SK-N-SH treated with all-trans-retinoic acid at 6 μM for 48 hours (cell line): ENCODE results near the gene VTI1A.

ENCODE experiments used
- ATAC-seq: fragments of 200-7000 bp; cut with Tn5 transposase; 3 replicates; pipeline ENCODE4 v1.9.1; 2020; ENCODE audit warnings: mild to moderate bottlenecking, moderate library complexity
- ARNTL ChIP-seq: fragments of 450-650 bp; formaldehyde crosslinking; IDR thresholded peaks from 2 replicates; pipeline ENCODE4 v1.5.0; 2020; ENCODE audit warnings: low read depth, mild to moderate bottlenecking, moderate library complexity, borderline replicate concordance
- BACH2 ChIP-seq: fragments of 250-450 bp; sonication (Bioruptor Pico); IDR thresholded peaks from 2 replicates; pipeline ENCODE4 v1.9.0; 2021; ENCODE audit warnings: mild to moderate bottlenecking, borderline replicate concordance
- CSDC2 ChIP-seq: fragments of 250-450 bp; sonication (Bioruptor Pico); IDR thresholded peaks from 2 replicates; pipeline ENCODE4 v1.5.0; 2020; ENCODE audit warnings: mild to moderate bottlenecking, moderate library complexity
- ESRRG ChIP-seq: fragments of 250-450 bp; sonication (Bioruptor Pico); IDR thresholded peaks from 2 replicates; pipeline ENCODE4 v1.6.1; 2021; ENCODE audit warnings: mild to moderate bottlenecking
- GLIS3 ChIP-seq: fragments of 250-450 bp; sonication (Bioruptor Pico); IDR thresholded peaks from 2 replicates; pipeline ENCODE4 v1.5.0; 2020; ENCODE audit warnings: mild to moderate bottlenecking, moderate library complexity
- ISL1 ChIP-seq: fragments of 250-450 bp; sonication (Bioruptor Pico); IDR thresholded peaks from 2 replicates; pipeline ENCODE4 v2.1.2; 2022; ENCODE audit warnings: mild to moderate bottlenecking, moderate library complexity
- OSR1 ChIP-seq: fragments of 250-450 bp; sonication (Bioruptor Pico); IDR thresholded peaks from 2 replicates; pipeline ENCODE4 v1.8.0; 2022; ENCODE audit warnings: moderate library complexity, mild to moderate bottlenecking, inconsistent platforms
- PPARA ChIP-seq: fragments of 250-450 bp; sonication (Bioruptor Pico); IDR thresholded peaks from 2 replicates; pipeline ENCODE4 v1.5.0; 2020; ENCODE audit warnings: mild to moderate bottlenecking, borderline replicate concordance
- RARB ChIP-seq: fragments of 250-450 bp; sonication (Bioruptor Pico); IDR thresholded peaks from 2 replicates; pipeline ENCODE4 v1.8.0; 2021; ENCODE audit warnings: mild to moderate bottlenecking, moderate library complexity
- SNAI2 ChIP-seq: fragments of 250-450 bp; sonication (Bioruptor Pico); IDR thresholded peaks from 2 replicates; pipeline ENCODE4 v1.5.0; 2020; ENCODE audit warnings: mild to moderate bottlenecking, moderate library complexity
- TCF4 ChIP-seq: fragments of 250-450 bp; sonication (Bioruptor Pico); IDR thresholded peaks from 2 replicates; pipeline ENCODE4 v1.8.0; 2021; ENCODE audit warnings: mild to moderate bottlenecking, moderate library complexity, borderline replicate concordance
- TSHZ2 ChIP-seq: fragments of 250-450 bp; sonication (Bioruptor Pico); IDR thresholded peaks from 2 replicates; pipeline ENCODE4 v1.5.0; 2020; ENCODE audit warnings: mild to moderate bottlenecking, moderate library complexity
- ZC3H10 ChIP-seq: fragments of 250-450 bp; sonication (Bioruptor Pico); IDR thresholded peaks from 2 replicates; pipeline ENCODE4 v1.5.1; 2021; ENCODE audit warnings: mild to moderate bottlenecking, moderate library complexity
- ZFP3 ChIP-seq: fragments of 250-450 bp; sonication (Bioruptor Pico); IDR thresholded peaks from 2 replicates; pipeline ENCODE4 v1.5.0; 2020; ENCODE audit warnings: mild to moderate bottlenecking, moderate library complexity
- ZNF565 ChIP-seq: fragments of 450-650 bp; formaldehyde crosslinking; conservative IDR thresholded peaks from 2 replicates; pipeline ENCODE4 v1.5.0; 2020; ENCODE audit warnings: low read depth, mild to moderate bottlenecking, moderate library complexity
- ZNF8 ChIP-seq: fragments of 450-650 bp; formaldehyde crosslinking; IDR thresholded peaks from 2 replicates; pipeline ENCODE4 v1.5.0; 2020; ENCODE audit warnings: mild to moderate bottlenecking, moderate library complexity
- TF ChIP-seq, protein P1 (sequence below): fragments of 250-450 bp; sonication (Bioruptor Pico); IDR thresholded peaks from 2 replicates; pipeline ENCODE4 v1.8.0; 2020; ENCODE audit warnings: mild to moderate bottlenecking, moderate library complexity, borderline replicate concordance
- TF ChIP-seq, protein P2 (sequence below): fragments of 250-450 bp; sonication (Bioruptor Pico); IDR thresholded peaks from 2 replicates; pipeline ENCODE4 v1.5.1; 2021; ENCODE audit warnings: mild to moderate bottlenecking, moderate library complexity
- TF ChIP-seq, protein P3 (sequence below): fragments of 250-450 bp; sonication (Bioruptor Pico); IDR thresholded peaks from 2 replicates; pipeline ENCODE4 v1.5.1; 2020; ENCODE audit warnings: low read depth, mild to moderate bottlenecking, moderate library complexity
- TF ChIP-seq, protein P4 (sequence below): fragments of 250-450 bp; sonication (Bioruptor Pico); IDR thresholded peaks from 2 replicates; pipeline ENCODE4 v1.8.0; 2021; ENCODE audit warnings: low read depth, mild to moderate bottlenecking, moderate library complexity, borderline replicate concordance

VTI1A gene

DNA sequence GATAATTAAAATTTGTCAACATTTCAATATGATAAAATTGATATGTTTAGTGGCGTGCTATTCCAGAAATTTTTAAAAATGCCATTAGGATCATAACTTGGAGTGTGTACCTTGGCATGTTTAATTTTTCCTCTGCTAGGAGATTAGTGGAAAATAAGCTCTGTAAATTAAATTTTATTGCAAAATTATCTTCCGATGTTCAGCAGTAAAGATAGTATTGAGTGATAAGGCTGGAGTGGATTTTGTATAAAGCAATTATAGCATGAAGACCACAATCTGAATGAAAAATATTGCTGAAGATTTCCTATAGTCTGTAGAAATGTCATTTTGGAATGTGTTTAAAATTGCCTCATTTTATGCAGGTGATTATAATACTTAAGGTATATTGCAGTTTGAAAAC is 110.2 kb downstream of the VTI1A start:
- TF ChIP-seq TSHZ2 (peak; percentile 55; the same call in 1 of the 2 replicates), TCF4 (CRISPR knock-in tag) (peak; percentile 76), ISL1 (CRISPR knock-in tag) (peak; percentile 82), ZNF8 (CRISPR knock-in tag) (no peak), RARB (CRISPR knock-in tag) (no peak)
- TF ChIP-seq, protein P1, sequence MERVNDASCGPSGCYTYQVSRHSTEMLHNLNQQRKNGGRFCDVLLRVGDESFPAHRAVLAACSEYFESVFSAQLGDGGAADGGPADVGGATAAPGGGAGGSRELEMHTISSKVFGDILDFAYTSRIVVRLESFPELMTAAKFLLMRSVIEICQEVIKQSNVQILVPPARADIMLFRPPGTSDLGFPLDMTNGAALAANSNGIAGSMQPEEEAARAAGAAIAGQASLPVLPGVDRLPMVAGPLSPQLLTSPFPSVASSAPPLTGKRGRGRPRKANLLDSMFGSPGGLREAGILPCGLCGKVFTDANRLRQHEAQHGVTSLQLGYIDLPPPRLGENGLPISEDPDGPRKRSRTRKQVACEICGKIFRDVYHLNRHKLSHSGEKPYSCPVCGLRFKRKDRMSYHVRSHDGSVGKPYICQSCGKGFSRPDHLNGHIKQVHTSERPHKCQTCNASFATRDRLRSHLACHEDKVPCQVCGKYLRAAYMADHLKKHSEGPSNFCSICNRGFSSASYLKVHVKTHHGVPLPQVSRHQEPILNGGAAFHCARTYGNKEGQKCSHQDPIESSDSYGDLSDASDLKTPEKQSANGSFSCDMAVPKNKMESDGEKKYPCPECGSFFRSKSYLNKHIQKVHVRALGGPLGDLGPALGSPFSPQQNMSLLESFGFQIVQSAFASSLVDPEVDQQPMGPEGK, result no peak
- no peak for ATAC-seq

GRCh38 chr10:112558476-112559142 is 111.6 kb downstream of the VTI1A start:
- TF ChIP-seq, protein P2, sequence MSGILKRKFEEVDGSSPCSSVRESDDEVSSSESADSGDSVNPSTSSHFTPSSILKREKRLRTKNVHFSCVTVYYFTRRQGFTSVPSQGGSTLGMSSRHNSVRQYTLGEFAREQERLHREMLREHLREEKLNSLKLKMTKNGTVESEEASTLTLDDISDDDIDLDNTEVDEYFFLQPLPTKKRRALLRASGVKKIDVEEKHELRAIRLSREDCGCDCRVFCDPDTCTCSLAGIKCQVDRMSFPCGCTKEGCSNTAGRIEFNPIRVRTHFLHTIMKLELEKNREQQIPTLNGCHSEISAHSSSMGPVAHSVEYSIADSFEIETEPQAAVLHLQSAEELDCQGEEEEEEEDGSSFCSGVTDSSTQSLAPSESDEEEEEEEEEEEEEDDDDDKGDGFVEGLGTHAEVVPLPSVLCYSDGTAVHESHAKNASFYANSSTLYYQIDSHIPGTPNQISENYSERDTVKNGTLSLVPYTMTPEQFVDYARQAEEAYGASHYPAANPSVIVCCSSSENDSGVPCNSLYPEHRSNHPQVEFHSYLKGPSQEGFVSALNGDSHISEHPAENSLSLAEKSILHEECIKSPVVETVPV (CRISPR knock-in tag), result no peak
- TF ChIP-seq BACH2 (no peak), ZNF565 (CRISPR knock-in tag) (no peak)

GRCh38 chr10:112559349-112559748 is 112.3 kb downstream of the VTI1A start:
- TF ChIP-seq GLIS3, result no peak
- TF ChIP-seq TSHZ2, result no peak
- no peak for TF ChIP-seq PPARA (CRISPR knock-in tag)
- no peak for ATAC-seq

More at GRCh38 chr10:112558476-112559142, 111.6 kb downstream of the VTI1A start:
- ATAC-seq, result no peak

DNA sequence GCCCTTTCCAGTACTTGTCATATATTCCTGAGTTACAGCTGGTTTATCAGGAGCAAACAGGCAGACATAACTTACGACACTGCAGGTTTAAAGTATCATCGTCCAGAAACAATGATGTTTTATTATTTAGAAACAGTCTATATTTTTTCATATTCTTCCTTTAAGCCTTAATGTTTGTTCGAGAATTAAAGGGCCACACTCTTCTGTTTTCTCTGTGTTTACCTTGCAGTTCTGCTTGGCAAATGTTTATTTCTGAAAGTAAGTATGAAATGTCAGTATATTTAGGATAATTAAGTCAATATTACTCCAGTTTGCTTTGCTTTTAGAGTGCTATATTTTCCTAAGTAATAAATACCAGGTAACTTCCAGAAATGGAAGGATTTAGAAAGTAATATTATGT is 115.1 kb downstream of the VTI1A start:
- no peak for ATAC-seq
- TF ChIP-seq TCF4 (CRISPR knock-in tag), result no peak
- TF ChIP-seq, protein P1, result no peak
- TF ChIP-seq RARB (CRISPR knock-in tag), result no peak
- TF ChIP-seq BACH2, result no peak
- no peak for TF ChIP-seq ZNF8 (CRISPR knock-in tag)
- no peak for TF ChIP-seq ZFP3 (CRISPR knock-in tag)
- TF ChIP-seq CSDC2 (CRISPR knock-in tag), result no peak
- TF ChIP-seq, protein P3, sequence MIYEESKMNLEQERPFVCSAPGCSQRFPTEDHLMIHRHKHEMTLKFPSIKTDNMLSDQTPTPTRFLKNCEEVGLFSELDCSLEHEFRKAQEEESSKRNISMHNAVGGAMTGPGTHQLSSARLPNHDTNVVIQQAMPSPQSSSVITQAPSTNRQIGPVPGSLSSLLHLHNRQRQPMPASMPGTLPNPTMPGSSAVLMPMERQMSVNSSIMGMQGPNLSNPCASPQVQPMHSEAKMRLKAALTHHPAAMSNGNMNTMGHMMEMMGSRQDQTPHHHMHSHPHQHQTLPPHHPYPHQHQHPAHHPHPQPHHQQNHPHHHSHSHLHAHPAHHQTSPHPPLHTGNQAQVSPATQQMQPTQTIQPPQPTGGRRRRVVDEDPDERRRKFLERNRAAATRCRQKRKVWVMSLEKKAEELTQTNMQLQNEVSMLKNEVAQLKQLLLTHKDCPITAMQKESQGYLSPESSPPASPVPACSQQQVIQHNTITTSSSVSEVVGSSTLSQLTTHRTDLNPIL (CRISPR knock-in tag), result no peak
- TF ChIP-seq OSR1 (CRISPR knock-in tag), result no peak
- TF ChIP-seq ZC3H10 (CRISPR knock-in tag), result no peak
- TF ChIP-seq, protein P4, sequence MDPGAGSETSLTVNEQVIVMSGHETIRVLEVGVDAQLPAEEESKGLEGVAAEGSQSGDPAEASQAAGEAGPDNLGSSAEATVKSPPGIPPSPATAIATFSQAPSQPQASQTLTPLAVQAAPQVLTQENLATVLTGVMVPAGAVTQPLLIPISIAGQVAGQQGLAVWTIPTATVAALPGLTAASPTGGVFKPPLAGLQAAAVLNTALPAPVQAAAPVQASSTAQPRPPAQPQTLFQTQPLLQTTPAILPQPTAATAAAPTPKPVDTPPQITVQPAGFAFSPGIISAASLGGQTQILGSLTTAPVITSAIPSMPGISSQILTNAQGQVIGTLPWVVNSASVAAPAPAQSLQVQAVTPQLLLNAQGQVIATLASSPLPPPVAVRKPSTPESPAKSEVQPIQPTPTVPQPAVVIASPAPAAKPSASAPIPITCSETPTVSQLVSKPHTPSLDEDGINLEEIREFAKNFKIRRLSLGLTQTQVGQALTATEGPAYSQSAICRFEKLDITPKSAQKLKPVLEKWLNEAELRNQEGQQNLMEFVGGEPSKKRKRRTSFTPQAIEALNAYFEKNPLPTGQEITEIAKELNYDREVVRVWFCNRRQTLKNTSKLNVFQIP, result no peak
- TF ChIP-seq ESRRG (CRISPR knock-in tag), result no peak
- no peak for TF ChIP-seq ISL1 (CRISPR knock-in tag)
- no peak for TF ChIP-seq SNAI2
- no peak for TF ChIP-seq ARNTL
- TF ChIP-seq, protein P2 (CRISPR knock-in tag), result no peak
